ENCODE results near the gene LTB. TPM values are rescaled to one million over a fixed set of nuclear protein-coding genes. Genes with fewer than 3 reads are reported as not detected.

Gene LTB
- total and polyA plus RNA-seq, 9 of the 15 experiments (the other 6 are each of a cell fraction or from before 2014, with no cell fraction given), result 0.07 to 0.51 TPM; not detected in 7

GRCh38 chr6:31621320-31621939 is 39.2 kb upstream of the LTB start:
- no peaks in the 10 kb centered on the region for H3K9me3 ChIP-seq (replicated peaks; ENCODE audit: control insufficient read depth, insufficient read depth, low read depth, low read length)
- peaks cover 22% of the 10 kb centered on the region; the same call in 1 of the 2 replicates for H4K20me1 ChIP-seq (replicated peaks; ENCODE audit: control insufficient read depth, insufficient read depth, low read length)
- DNase-seq (ENCODE audit: extremely low read depth in 1 of 4, low spot score in 3 of 4) (no peak), ATAC-seq (no peak), FAIRE-seq (no peak)
- H3K27ac ChIP-seq (ENCODE audit: extremely low read depth, low read depth, low read length), result peak overlapping the region; percentile 98
- POLR2A ChIA-PET, result interaction anchor here (0.6 to 12.4 kb wide), 21 partner anchors 9 to 241 kb away, joined by 3 to 274 read pairs (median 4); partner anchors contain the start of genes APOM, BAG6, C6orf47 and DDX39B
- under 1% methylated on average over 15 of the region's 15 CpGs for WGBS (ENCODE audit: insufficient coverage, low coverage, missing lambda C conversion rate)
- peaks cover 56% of the 10 kb centered on the region for H3K36me3 ChIP-seq (ENCODE audit: control insufficient read depth, insufficient read depth, low read length)
- H3K4me3 ChIP-seq, result peak overlapping the region; percentile 96
- H3K4me1 ChIP-seq (replicated peaks in 1 of 2; ENCODE audit: control insufficient read depth in 2 of 2, insufficient read depth in 2 of 2, low read length in 2 of 2), result peaks cover 13 to 25% of the 10 kb centered on the region in 2 experiments
- peak overlapping the region; percentile 98 to 99 for H3K9ac ChIP-seq (ENCODE audit: insufficient read depth in 1 of 2, low read depth in 2 of 2, low read length in 2 of 2)
- CTCF ChIA-PET (ENCODE audit: low intra/inter-chr PET ratio), result no interaction called here
- peak overlapping the region; percentile 80 for H2AFZ ChIP-seq (ENCODE audit: low read depth, low read length)
- peaks cover 56% of the 10 kb centered on the region for H3K79me2 ChIP-seq (ENCODE audit: control insufficient read depth, insufficient read depth, low read length)
- H3K9me1 ChIP-seq (ENCODE audit: control insufficient read depth, insufficient read depth, low read length), result peaks cover 12% of the 10 kb centered on the region
- intact Hi-C loops (cut with micrococcal nuclease) (no loop called here), in situ Hi-C loops (cut with MboI) (no loop called here)
- H3K4me2 ChIP-seq (ENCODE audit: insufficient read depth, low read length), result peak overlapping the region; percentile 99
- no peaks in the 10 kb centered on the region for H3K27me3 ChIP-seq (ENCODE audit: control insufficient read depth in 2 of 2, insufficient read depth in 2 of 2, low read length in 2 of 2)
- TSS peak; percentile 62 for BruUV-seq (replicated peaks)
- TF ChIP-seq JUNB (CRISPR knock-in tag; conservative IDR thresholded peaks at IDR 0.05) (no peak), SMARCA4 (IDR thresholded peaks at IDR 0.05) (peak; percentile 71; the same call in 1 of the 2 replicates), MCM7 (IDR thresholded peaks at IDR 0.05) (0 out of 4 replicates have a peak, but pooled peaks of 1 of the 2 experiments have one; percentile 55), STAT6 (CRISPR knock-in tag; IDR thresholded peaks at IDR 0.05) (peak; percentile 79; the same call in 1 of the 2 replicates), POU5F1 (IDR thresholded peaks at IDR 0.05; ENCODE audit: borderline replicate concordance, low read depth, low read length, partially characterized antibody) (no peak), BACH1 (tag; IDR thresholded peaks at IDR 0.05) (peak; percentile 20; the same call in 1 of the 2 replicates), MTA1 (IDR thresholded peaks at IDR 0.05; ENCODE audit: borderline replicate concordance) (peak; percentile 78; the same call in 1 of the 2 replicates), ZNF311 (CRISPR knock-in tag; IDR thresholded peaks at IDR 0.05) (no peak), SMARCC2 (IDR thresholded peaks at IDR 0.05; ENCODE audit: low read depth) (peak; percentile 61; the same call in 1 of the 2 replicates), NKRF (IDR thresholded peaks at IDR 0.05; ENCODE audit: borderline replicate concordance) (peak; percentile 4), NBN (IDR thresholded peaks at IDR 0.05; ENCODE audit: low read depth) (peak; percentile 65; the same call in 1 of the 2 replicates), SNIP1 (IDR thresholded peaks at IDR 0.05; ENCODE audit: low read depth) (no peak; the same call in none of the 2 replicates), HLTF (IDR thresholded peaks at IDR 0.05) (peak; percentile 84), FOXM1 (IDR thresholded peaks at IDR 0.05; ENCODE audit: low read depth) (no peak), FOXM1 (CRISPR knock-in tag; IDR thresholded peaks at IDR 0.05; ENCODE audit: low read depth) (no peak), TAF7 (tag; IDR thresholded peaks at IDR 0.05) (no peak), ARID2 (IDR thresholded peaks at IDR 0.05) (0 out of 2 replicates have a peak, but pooled peaks have one; percentile 5)
- TF ChIP-seq, protein P1, sequence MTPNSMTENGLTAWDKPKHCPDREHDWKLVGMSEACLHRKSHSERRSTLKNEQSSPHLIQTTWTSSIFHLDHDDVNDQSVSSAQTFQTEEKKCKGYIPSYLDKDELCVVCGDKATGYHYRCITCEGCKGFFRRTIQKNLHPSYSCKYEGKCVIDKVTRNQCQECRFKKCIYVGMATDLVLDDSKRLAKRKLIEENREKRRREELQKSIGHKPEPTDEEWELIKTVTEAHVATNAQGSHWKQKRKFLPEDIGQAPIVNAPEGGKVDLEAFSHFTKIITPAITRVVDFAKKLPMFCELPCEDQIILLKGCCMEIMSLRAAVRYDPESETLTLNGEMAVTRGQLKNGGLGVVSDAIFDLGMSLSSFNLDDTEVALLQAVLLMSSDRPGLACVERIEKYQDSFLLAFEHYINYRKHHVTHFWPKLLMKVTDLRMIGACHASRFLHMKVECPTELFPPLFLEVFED (CRISPR knock-in tag; conservative IDR thresholded peaks at IDR 0.05), result peak; percentile 53; the same call in 1 of the 2 replicates

All from K562 (cell line).